PFSK-1 (cell line): ENCODE data around the gene CAMK1D.

ENCODE experiments used
- FOXP2 ChIP-seq: optimal IDR thresholded peaks from 2 replicates; pipeline ENCODE3; 2011; ENCODE audit warnings: borderline replicate concordance, control low read depth, inconsistent platforms; ENCODE audit not compliant: insufficient read depth; ENCODE audit errors: extremely low read length, extremely low read depth
- POLR2AphosphoS5 ChIP-seq: IDR thresholded peaks from 2 replicates; pipeline ENCODE4 v1.6.1; 2012; ENCODE audit warnings: low read depth, mild to moderate bottlenecking, control low read depth, low read length, moderate library complexity
- SIN3A ChIP-seq: IDR thresholded peaks from 2 replicates; pipeline ENCODE4 v1.6.1; 2012; ENCODE audit warnings: mild to moderate bottlenecking, low read length, moderate library complexity, borderline replicate concordance; ENCODE audit not compliant: insufficient read depth
- TAF1 ChIP-seq: IDR thresholded peaks from 2 replicates; pipeline ENCODE4 v1.6.1; 2012; ENCODE audit warnings: low read length, control low read depth, borderline replicate concordance; ENCODE audit not compliant: insufficient read depth
- TF ChIP-seq, protein P1 (sequence below), 2 experiments: IDR thresholded peaks; 2 replicates each; pipeline versions ENCODE4 v1.6.1 to v1.8.0; 2011 to 2012; ENCODE audit warnings: low read depth in 2 of 2, low read length in 2 of 2, control low read depth in 1 of 2, inconsistent platforms in 1 of 2, mild to moderate bottlenecking in 1 of 2, moderate library complexity in 1 of 2; ENCODE audit not compliant: insufficient read depth in 1 of 2

The CAMK1D gene

DNA sequence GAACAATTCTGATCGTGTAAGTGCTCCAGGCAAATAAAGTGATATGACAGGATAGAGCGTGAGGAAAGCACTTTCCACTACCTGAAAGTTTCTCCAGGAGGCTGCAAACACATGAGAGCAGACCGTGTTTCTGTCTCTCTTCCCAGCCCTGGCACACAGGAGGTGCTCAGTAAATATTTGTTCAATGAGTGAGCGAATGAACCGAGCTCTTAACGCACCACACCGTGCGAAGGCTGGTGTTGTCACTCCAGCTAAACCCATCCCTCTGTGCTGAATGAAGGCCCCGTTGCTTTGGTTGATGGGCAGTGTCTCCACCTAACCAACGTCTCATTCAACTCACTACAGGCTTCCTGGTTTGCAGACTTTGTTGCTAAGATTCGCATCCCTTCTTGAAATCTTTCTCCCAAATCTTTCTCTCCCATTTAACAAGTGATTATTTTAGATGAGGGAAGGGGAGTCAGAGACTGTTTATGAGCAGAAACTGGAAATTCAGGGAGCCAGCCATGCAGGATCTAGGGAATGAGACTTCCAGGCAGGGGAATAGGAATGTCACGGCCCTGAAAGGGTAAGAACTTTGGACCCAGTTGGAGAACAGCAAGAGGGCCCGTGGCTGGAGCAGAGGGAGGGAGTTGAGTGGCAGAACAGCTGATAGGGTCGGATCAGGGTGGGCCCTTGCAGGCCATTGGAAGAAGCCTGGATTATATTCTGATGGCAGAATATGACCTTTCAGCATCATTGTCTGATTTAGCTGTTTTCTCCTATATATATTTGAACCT lies 282.6 kb downstream of the CAMK1D start:
- TF ChIP-seq POLR2AphosphoS5 (no peak), TAF1 (no peak)
- TF ChIP-seq, protein P1, sequence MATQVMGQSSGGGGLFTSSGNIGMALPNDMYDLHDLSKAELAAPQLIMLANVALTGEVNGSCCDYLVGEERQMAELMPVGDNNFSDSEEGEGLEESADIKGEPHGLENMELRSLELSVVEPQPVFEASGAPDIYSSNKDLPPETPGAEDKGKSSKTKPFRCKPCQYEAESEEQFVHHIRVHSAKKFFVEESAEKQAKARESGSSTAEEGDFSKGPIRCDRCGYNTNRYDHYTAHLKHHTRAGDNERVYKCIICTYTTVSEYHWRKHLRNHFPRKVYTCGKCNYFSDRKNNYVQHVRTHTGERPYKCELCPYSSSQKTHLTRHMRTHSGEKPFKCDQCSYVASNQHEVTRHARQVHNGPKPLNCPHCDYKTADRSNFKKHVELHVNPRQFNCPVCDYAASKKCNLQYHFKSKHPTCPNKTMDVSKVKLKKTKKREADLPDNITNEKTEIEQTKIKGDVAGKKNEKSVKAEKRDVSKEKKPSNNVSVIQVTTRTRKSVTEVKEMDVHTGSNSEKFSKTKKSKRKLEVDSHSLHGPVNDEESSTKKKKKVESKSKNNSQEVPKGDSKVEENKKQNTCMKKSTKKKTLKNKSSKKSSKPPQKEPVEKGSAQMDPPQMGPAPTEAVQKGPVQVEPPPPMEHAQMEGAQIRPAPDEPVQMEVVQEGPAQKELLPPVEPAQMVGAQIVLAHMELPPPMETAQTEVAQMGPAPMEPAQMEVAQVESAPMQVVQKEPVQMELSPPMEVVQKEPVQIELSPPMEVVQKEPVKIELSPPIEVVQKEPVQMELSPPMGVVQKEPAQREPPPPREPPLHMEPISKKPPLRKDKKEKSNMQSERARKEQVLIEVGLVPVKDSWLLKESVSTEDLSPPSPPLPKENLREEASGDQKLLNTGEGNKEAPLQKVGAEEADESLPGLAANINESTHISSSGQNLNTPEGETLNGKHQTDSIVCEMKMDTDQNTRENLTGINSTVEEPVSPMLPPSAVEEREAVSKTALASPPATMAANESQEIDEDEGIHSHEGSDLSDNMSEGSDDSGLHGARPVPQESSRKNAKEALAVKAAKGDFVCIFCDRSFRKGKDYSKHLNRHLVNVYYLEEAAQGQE (IDR thresholded peaks at IDR 0.05; ENCODE audit: insufficient read depth in 1 of 2, low read depth in 2 of 2, low read length in 2 of 2): no peak

DNA sequence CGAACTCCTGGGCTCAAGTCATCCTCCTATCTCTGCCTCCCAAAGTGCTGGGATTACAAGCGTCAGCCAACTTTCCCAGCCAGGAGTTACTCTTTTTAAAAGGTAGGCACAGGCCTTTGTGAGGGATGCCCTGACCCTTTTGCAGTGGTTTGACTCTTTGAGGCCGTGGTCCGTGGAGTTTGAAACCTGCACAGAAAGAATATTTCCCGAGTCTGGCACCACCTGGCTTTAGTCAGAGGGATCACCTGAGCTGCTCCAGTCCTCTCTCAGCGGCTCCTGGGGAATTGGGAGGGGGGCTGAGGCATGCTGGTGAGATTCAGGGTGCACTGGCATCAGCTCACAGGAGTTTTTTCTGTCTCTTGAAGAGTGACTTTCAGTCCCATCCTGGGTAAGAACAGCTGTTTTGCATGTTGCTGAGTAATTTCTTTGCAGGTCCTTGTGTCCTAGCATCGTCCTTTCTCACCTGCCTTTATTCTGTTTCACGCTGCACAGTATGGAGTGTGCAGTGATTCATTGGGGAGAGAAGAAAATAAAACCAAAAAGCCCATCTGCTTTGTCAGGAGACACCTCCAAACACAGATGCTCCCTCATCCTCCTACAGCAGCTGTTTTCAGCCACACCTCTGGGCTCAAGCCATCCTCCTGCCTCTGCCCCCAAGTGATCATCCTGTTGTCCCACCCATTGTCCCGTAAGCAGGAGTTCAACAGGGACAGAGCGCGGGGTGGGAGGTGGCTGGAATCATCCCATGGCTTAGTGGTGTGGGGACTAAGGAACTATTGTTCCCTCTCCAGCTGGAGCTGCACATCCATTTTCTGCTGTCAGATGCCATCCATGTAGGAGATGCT lies 284.7 kb downstream of the CAMK1D start:
- TF ChIP-seq, protein P1 (IDR thresholded peaks at IDR 0.05; ENCODE audit: insufficient read depth in 1 of 2, low read depth in 2 of 2, low read length in 2 of 2): no peak
- TF ChIP-seq TAF1: no peak
- no peak for TF ChIP-seq FOXP2
- TF ChIP-seq POLR2AphosphoS5: no peak
- no peak for TF ChIP-seq SIN3A

DNA sequence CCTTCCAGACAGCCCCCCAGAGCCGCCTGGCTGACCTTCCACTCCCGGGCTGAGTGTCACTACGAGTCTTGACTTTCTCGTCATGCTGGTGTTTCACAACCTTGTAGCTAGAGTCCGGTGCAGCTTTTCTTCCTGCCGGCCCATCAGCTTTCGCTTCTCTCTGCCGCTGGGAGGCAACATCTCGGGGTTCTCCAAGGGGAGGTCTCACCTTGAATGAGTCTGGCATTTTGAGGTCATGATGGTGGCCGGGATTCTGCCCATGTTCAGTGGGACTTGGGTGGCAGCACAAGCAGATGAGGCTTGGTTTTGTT lies 285.2 kb downstream of the CAMK1D start:
- TF ChIP-seq, protein P1 (IDR thresholded peaks at IDR 0.05; ENCODE audit: insufficient read depth in 1 of 2, low read depth in 2 of 2, low read length in 2 of 2): no peak
- TF ChIP-seq POLR2AphosphoS5 (no peak), SIN3A (no peak), TAF1 (no peak), FOXP2 (no peak)

DNA sequence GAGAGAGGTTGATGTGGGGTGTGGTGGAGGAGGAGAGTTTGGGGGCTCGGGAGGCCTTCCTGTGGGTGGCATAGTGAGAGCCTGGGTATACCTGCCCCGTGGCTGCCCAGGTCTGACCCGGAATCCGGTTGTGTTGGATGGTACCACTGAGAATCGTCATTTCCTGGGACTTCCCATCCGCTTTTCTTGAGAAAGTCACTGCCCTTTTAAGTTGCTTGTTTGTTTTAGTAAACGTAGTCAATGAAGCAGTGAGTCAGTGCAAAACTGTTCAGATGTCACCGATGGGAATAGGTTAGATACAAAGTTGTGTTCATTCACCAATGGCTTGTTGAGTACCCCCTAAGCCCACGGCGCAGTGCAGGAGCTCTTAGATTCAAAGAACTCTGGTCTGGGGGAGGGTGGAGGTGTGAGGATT lies 285.8 kb downstream of the CAMK1D start:
- TF ChIP-seq TAF1 (no peak), POLR2AphosphoS5 (no peak), SIN3A (no peak), FOXP2 (no peak)
- TF ChIP-seq, protein P1 (IDR thresholded peaks at IDR 0.05; ENCODE audit: insufficient read depth in 1 of 2, low read depth in 2 of 2, low read length in 2 of 2): no peak
